Gastrocnemius medialis (tissue), 4 donors: ENCODE measurements around the gene RAB3C. TPM values are rescaled to one million over a fixed set of nuclear protein-coding genes. Genes with fewer than 3 reads are reported as not detected.

Experiments
- ATAC-seq, 2 donors: fragments of 150-250 bp; one replicate each; pipeline ENCODE4 v1.9.1; 2016
- DNase-seq, 2 donors: peaks; one replicate each; pipeline ENCODE4 v3.0.0-alpha.2; 2019
- H3K27ac ChIP-seq, 4 donors: fragments of 200-600 bp; sonication (generic); 1 replicate in 1 of 4; 2 replicates in 3 of 4; pipeline ENCODE4 v1.5.1; 2016 to 2018; ENCODE audit warnings: mild to moderate bottlenecking in 2 of 4, moderate library complexity in 1 of 4
- H3K27me3 ChIP-seq, 3 donors: fragments of 200-600 bp; sonication (generic) in 2 of 3; 1 replicate in 1 of 3; 2 replicates in 2 of 3; pipeline versions ENCODE4 v1.5.1 to v1.6.0; 2016 to 2019; ENCODE audit warnings: mild to moderate bottlenecking in 1 of 3, moderate library complexity in 1 of 3
- H3K36me3 ChIP-seq, 2 donors: fragments of 200-600 bp; sonication (generic) in 1 of 2; one replicate each; pipeline ENCODE4 v1.5.1; 2017 to 2018
- H3K4me1 ChIP-seq, 2 donors: fragments of 200-600 bp; sonication (generic) in 1 of 2; one replicate each; pipeline ENCODE4 v1.5.1; 2016 to 2017; ENCODE audit warnings: mild to moderate bottlenecking in 2 of 2
- H3K4me3 ChIP-seq, 4 donors: fragments of 200-600 bp; sonication (generic) in 3 of 4; 1 replicate in 1 of 4; 2 replicates in 3 of 4; pipeline ENCODE4 v1.5.1; 2016 to 2019; ENCODE audit warnings: mild to moderate bottlenecking in 2 of 4
- H3K9me3 ChIP-seq, 3 donors: fragments of 200-600 bp; sonication (generic) in 2 of 3; 1 replicate in 1 of 3; 2 replicates in 2 of 3; pipeline ENCODE4 v1.5.1; 2016 to 2019
- CTCF ChIP-seq, 5 experiments: fragments of 450-650 bp in 3 of 5; fragments of 200-600 bp in 2 of 5; sonication (generic) in 2 of 5; IDR thresholded peaks in 4 of 5; conservative IDR thresholded peaks in 1 of 5; 1 replicate in 4 of 5; 2 replicates in 1 of 5; pipeline ENCODE4 v1.5.1; 2016 to 2019; ENCODE audit warnings: antibody characterized with exemption in 5 of 5, mild to moderate bottlenecking in 3 of 5, moderate library complexity in 3 of 5
- POLR2A ChIP-seq, 2 donors: fragments of 450-650 bp; IDR thresholded peaks; one replicate each; pipeline ENCODE4 v1.6.1; 2017; ENCODE audit warnings: antibody characterized with exemption in 2 of 2, mild to moderate bottlenecking in 2 of 2, moderate library complexity in 2 of 2
- in situ Hi-C, 4 donors: fragments of 200-750 bp; cut with MboI; loops; one replicate each; pipeline versions ENCODE4 v1.15.0 to v1.8.0; 2017; ENCODE audit warnings: low sequenced_read_pairs in 4 of 4
- intact Hi-C: fragments of 100-400 bp; cut with DNase I; formaldehyde crosslinking; loops from one replicate; pipeline ENCODE4 v1.15.1; 2023; ENCODE audit warnings: low total_unique reads
- total RNA-seq, 4 donors: library from RNA; depleted of rRNA; stranded (reverse); fragments of >200 nt; gene quantifications; one replicate each; pipeline versions ENCODE4 v1.1.0 to v1.2.3, GENCODE V29; 2016

The RAB3C gene
- total RNA-seq, 4 donors from 2014 or later: 0.02 to 0.73 (median 0.07) TPM

- in situ Hi-C loops (no loop called here), intact Hi-C loops (no loop called here)
- ATAC-seq (no peak), DNase-seq (no peak)
- Histone ChIP-seq H3K36me3 (no peaks in the 10 kb centered on the region), H3K4me1 (no peaks in the 10 kb centered on the region), H3K9me3 (no peaks in the 10 kb centered on the region), H3K27ac (no peak overlapping the region), H3K4me3 (no peak overlapping the region), H3K27me3 (no peaks in the 10 kb centered on the region)
- TF ChIP-seq POLR2A (IDR thresholded peaks at IDR 0.05) (no peak), CTCF (IDR thresholded peaks at IDR 0.05 in 4 of 5, conservative IDR thresholded peaks at IDR 0.05 in 1 of 5) (no peak)
Measured at GRCh38 chr5:58810086-58810485, 227.2 kb downstream of the RAB3C start.

- no peak overlapping the region for H3K4me3 ChIP-seq
- in situ Hi-C loops (no loop called here), intact Hi-C loops (no loop called here)
- no peak overlapping the region for H3K27ac ChIP-seq
- DNase-seq (no peak), ATAC-seq (no peak)
- no peaks in the 10 kb centered on the region for H3K36me3 ChIP-seq
- TF ChIP-seq POLR2A (IDR thresholded peaks at IDR 0.05): no peak
- no peak for TF ChIP-seq CTCF (IDR thresholded peaks at IDR 0.05 in 4 of 5, conservative IDR thresholded peaks at IDR 0.05 in 1 of 5)
- no peaks in the 10 kb centered on the region for H3K4me1 ChIP-seq
- no peaks in the 10 kb centered on the region for H3K27me3 ChIP-seq
- no peaks in the 10 kb centered on the region for H3K9me3 ChIP-seq
Measured at GRCh38 chr5:58813855-58814254, 231.0 kb downstream of the RAB3C start.

- no peak overlapping the region for H3K4me3 ChIP-seq
- ATAC-seq (no peak), DNase-seq (no peak)
- H3K27ac ChIP-seq: no peak overlapping the region
- no peaks in the 10 kb centered on the region for H3K9me3 ChIP-seq
- no peaks in the 10 kb centered on the region for H3K4me1 ChIP-seq
- no peaks in the 10 kb centered on the region for H3K36me3 ChIP-seq
- no peaks in the 10 kb centered on the region for H3K27me3 ChIP-seq
- in situ Hi-C loops: no loop called here
- intact Hi-C loops: no loop called here
- TF ChIP-seq CTCF (IDR thresholded peaks at IDR 0.05 in 4 of 5, conservative IDR thresholded peaks at IDR 0.05 in 1 of 5) (no peak), POLR2A (IDR thresholded peaks at IDR 0.05) (no peak)
Measured at GRCh38 chr5:58816181-58816731, 233.4 kb downstream of the RAB3C start.

- ATAC-seq (no peak), DNase-seq (no peak)
- H3K4me3 ChIP-seq: no peak overlapping the region
- no peak overlapping the region for H3K27ac ChIP-seq
- TF ChIP-seq CTCF (IDR thresholded peaks at IDR 0.05 in 4 of 5, conservative IDR thresholded peaks at IDR 0.05 in 1 of 5) (no peak), POLR2A (IDR thresholded peaks at IDR 0.05) (no peak)
- H3K36me3 ChIP-seq: no peaks in the 10 kb centered on the region
- no peaks in the 10 kb centered on the region for H3K4me1 ChIP-seq
- in situ Hi-C loops: no loop called here
- H3K9me3 ChIP-seq: no peaks in the 10 kb centered on the region
- intact Hi-C loops: no loop called here
- no peaks in the 10 kb centered on the region for H3K27me3 ChIP-seq
Measured at GRCh38 chr5:58818465-58818864, 235.6 kb downstream of the RAB3C start.

GRCh38 chr5:58825441-58825840 is 242.6 kb downstream of the RAB3C start:
- H3K9me3 ChIP-seq: no peaks in the 10 kb centered on the region
- intact Hi-C loops: no loop called here
- no peak overlapping the region for H3K4me3 ChIP-seq
- no peaks in the 10 kb centered on the region for H3K27me3 ChIP-seq
- in situ Hi-C loops: loop anchor here in 2 of 4 donors (25.0 kb wide), 1 partner anchor 313 kb away; no protein-coding TSS in a partner anchor
- H3K4me1 ChIP-seq: no peaks in the 10 kb centered on the region
- H3K36me3 ChIP-seq: no peaks in the 10 kb centered on the region
- TF ChIP-seq CTCF (IDR thresholded peaks at IDR 0.05 in 4 of 5, conservative IDR thresholded peaks at IDR 0.05 in 1 of 5) (no peak), POLR2A (IDR thresholded peaks at IDR 0.05) (no peak)
- H3K27ac ChIP-seq: no peak overlapping the region
- no peak for DNase-seq
- no peak for ATAC-seq
